Measurements from ENCODE around the gene NKG7.

NKG7 gene

GRCh38 chr19:51359294-51359693 is 13.2 kb downstream of the NKG7 start:
- DNase-seq (ENCODE audit: low read depth): no peak
- TF ChIP-seq CTCF (IDR thresholded peaks at IDR 0.05; ENCODE audit: control insufficient read depth, extremely low read depth, insufficient read depth): no peak

GRCh38 chr19:51357952-51358351 is 14.5 kb downstream of the NKG7 start:
- no peak for DNase-seq (ENCODE audit: low read depth)
- no peak overlapping the region for H3K4me3 ChIP-seq (ENCODE audit: low read depth, low read length)
- TF ChIP-seq CTCF (IDR thresholded peaks at IDR 0.05; ENCODE audit: control insufficient read depth, extremely low read depth, insufficient read depth): no peak

More at GRCh38 chr19:51359294-51359693, 13.2 kb downstream of the NKG7 start:
- H3K4me3 ChIP-seq (ENCODE audit: low read depth, low read length): no peak overlapping the region

GRCh38 chr19:51356159-51356801 is 16.2 kb downstream of the NKG7 start:
- no peak for DNase-seq (ENCODE audit: low read depth)
- no peak for TF ChIP-seq CTCF (IDR thresholded peaks at IDR 0.05; ENCODE audit: control insufficient read depth, extremely low read depth, insufficient read depth)
- no peak overlapping the region for H3K4me3 ChIP-seq (ENCODE audit: low read depth, low read length)

- no peak for TF ChIP-seq CTCF (IDR thresholded peaks at IDR 0.05; ENCODE audit: control insufficient read depth, extremely low read depth, insufficient read depth)
- no peak for DNase-seq (ENCODE audit: low read depth)
- no peak overlapping the region for H3K4me3 ChIP-seq (ENCODE audit: low read depth, low read length)
These were observed 17.7 kb downstream of the NKG7 start for GRCh38 chr19:51354742-51355148.

- no peak for TF ChIP-seq CTCF (IDR thresholded peaks at IDR 0.05; ENCODE audit: control insufficient read depth, extremely low read depth, insufficient read depth)
- H3K4me3 ChIP-seq (ENCODE audit: low read depth, low read length): no peak overlapping the region
- no peak for DNase-seq (ENCODE audit: low read depth)
These were observed 18.2 kb downstream of the NKG7 start for GRCh38 chr19:51354103-51354741.

GRCh38 chr19:51352783-51353360 is 19.6 kb downstream of the NKG7 start:
- H3K4me3 ChIP-seq (ENCODE audit: low read depth, low read length): no peak overlapping the region

More at GRCh38 chr19:51352783-51353360, 19.6 kb downstream of the NKG7 start:
- no peak for TF ChIP-seq CTCF (IDR thresholded peaks at IDR 0.05; ENCODE audit: control insufficient read depth, extremely low read depth, insufficient read depth)
- no peak for DNase-seq (ENCODE audit: low read depth)
